Effector memory CD4-positive, alpha-beta T cell (primary cell): Measurements from ENCODE around the gene WDR81.
A peak's percentile ranks its signal among the peaks of the same experiment; 100 is the strongest.
"Not testable (repeated sequence)": the region's sequence is repeated elsewhere in the genome, so short reads cannot be mapped to it uniquely, and the experiment has no call there.

Experiments used
- DNase-seq, 3 donors: peaks; one replicate each; pipeline ENCODE4 v3.0.0-alpha.2; 2020
- H3K27ac ChIP-seq: 2 replicates; pipeline ENCODE4 v1.7.0; 2013; ENCODE audit warnings: mild to moderate bottlenecking, low read length, moderate library complexity; ENCODE audit not compliant: insufficient read depth, poor library complexity, severe bottlenecking
- H3K27me3 ChIP-seq: replicated peaks from 2 replicates; pipeline ENCODE4 v1.7.0; 2013; ENCODE audit warnings: mild to moderate bottlenecking, low read length; ENCODE audit not compliant: insufficient read depth, control insufficient read depth, poor library complexity, severe bottlenecking
- H3K36me3 ChIP-seq: 2 replicates; pipeline ENCODE4 v1.7.0; 2013; ENCODE audit warnings: mild to moderate bottlenecking, low read length, moderate library complexity; ENCODE audit not compliant: control insufficient read depth, insufficient read depth
- H3K4me1 ChIP-seq: 2 replicates; pipeline ENCODE4 v1.7.0; 2013; ENCODE audit warnings: low read length, mild to moderate bottlenecking; ENCODE audit not compliant: control insufficient read depth, insufficient read depth, poor library complexity, severe bottlenecking
- H3K4me3 ChIP-seq: 2 replicates; pipeline ENCODE4 v1.7.0; 2013; ENCODE audit warnings: low read length, low read depth, mild to moderate bottlenecking; ENCODE audit not compliant: insufficient read depth, poor library complexity, severe bottlenecking
- H3K9me3 ChIP-seq: 2 replicates; pipeline ENCODE4 v1.7.0; 2013; ENCODE audit warnings: mild to moderate bottlenecking, low read length, moderate library complexity; ENCODE audit not compliant: control insufficient read depth

Gene WDR81

GRCh38 chr17:1718362-1719165, 5.9 kb upstream of the WDR81 start:
- no peaks in the 10 kb centered on the region for H3K36me3 ChIP-seq
- no peak overlapping the region for H3K27ac ChIP-seq
- no peak overlapping the region for H3K4me3 ChIP-seq
- H3K27me3 ChIP-seq: no peaks in the 10 kb centered on the region
- H3K9me3 ChIP-seq: no peaks in the 10 kb centered on the region
- peaks cover 40% of the 10 kb centered on the region for H3K4me1 ChIP-seq
- DNase-seq: no peak

DNA sequence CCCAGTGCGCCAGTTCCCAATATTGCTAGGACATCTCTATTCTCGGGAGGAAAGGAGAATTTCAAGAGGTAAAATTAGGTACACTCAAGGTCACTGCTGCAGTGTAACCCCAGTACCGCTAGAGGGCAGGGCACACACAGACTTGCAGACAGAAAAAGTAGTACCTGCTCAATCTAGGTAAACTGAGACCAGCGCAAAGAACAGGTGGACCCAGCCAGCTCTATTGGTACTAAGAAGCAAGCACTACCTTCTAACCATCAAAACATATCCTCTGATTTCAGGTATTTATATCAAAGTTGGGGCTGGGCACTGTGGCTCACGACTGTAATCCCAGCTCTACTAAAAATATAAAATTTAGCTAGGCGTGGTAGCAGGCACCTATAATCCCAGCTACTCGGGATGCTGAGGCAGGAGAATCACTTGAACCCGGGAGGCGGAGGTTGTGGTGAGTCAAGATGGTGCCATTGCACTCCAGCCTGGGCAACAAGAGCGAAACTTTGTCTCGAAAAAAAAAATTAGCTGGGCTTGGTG, 3.6 kb upstream of the WDR81 start:
- no peak overlapping the region for H3K4me3 ChIP-seq
- H3K36me3 ChIP-seq: peaks cover under 1% of the 10 kb centered on the region
- H3K4me1 ChIP-seq: peaks cover 46% of the 10 kb centered on the region
- peak in 2 of 3 donors; percentile 41 to 47 for DNase-seq
- H3K27ac ChIP-seq: no peak overlapping the region
- H3K9me3 ChIP-seq: no peaks in the 10 kb centered on the region
- no peaks in the 10 kb centered on the region for H3K27me3 ChIP-seq

GRCh38 chr17:1722022-1722421, 2.5 kb upstream of the WDR81 start:
- not testable (repeated sequence) for H3K27me3 ChIP-seq, DNase-seq, H3K9me3 ChIP-seq, H3K4me3 ChIP-seq, H3K27ac ChIP-seq
- Histone ChIP-seq H3K4me1 (peaks cover 42% of the 10 kb centered on the region), H3K36me3 (peaks cover 11% of the 10 kb centered on the region)

- Histone ChIP-seq H3K9me3 (no peaks in the 10 kb centered on the region), H3K4me3 (peak overlapping the region; percentile 69), H3K4me1 (peaks cover 40% of the 10 kb centered on the region), H3K27me3 (no peaks in the 10 kb centered on the region), H3K27ac (peak overlapping the region; percentile 69), H3K36me3 (peaks cover 26% of the 10 kb centered on the region)
- DNase-seq: no peak
These were observed 551 bp downstream of the WDR81 start for GRCh38 chr17:1724869-1725641.

DNA sequence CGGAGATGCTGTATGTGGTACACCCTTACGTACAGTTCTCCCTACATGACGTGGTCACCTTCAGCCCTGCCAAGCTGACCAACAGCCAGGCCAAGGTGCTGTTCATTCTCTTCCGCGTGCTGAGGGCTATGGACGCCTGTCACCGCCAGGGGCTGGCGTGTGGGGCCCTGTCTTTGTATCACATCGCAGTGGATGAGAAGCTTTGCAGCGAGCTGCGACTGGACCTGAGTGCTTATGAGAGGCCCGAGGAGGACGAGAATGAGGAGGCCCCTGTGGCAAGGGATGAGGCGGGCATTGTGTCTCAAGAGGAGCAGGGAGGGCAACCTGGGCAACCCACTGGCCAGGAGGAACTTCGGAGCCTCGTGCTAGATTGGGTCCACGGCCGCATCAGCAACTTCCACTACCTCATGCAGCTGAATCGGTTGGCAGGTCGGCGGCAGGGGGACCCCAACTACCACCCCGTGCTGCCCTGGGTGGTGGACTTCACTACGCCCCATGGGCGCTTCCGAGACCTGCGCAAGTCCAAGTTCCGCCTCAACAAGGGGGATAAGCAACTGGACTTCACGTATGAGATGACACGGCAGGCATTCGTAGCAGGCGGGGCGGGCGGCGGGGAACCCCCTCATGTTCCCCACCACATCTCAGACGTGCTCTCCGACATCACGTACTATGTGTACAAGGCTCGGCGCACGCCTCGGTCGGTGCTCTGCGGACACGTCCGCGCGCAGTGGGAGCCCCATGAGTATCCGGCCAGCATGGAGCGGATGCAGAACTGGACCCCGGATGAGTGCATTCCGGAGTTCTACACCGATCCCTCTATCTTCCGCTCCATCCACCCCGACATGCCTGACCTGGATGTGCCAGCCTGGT, 1.4 kb downstream of the WDR81 start:
- Histone ChIP-seq H3K36me3 (peaks cover 32% of the 10 kb centered on the region), H3K9me3 (no peaks in the 10 kb centered on the region), H3K27ac (no peak overlapping the region), H3K27me3 (no peaks in the 10 kb centered on the region), H3K4me1 (peaks cover 37% of the 10 kb centered on the region), H3K4me3 (no peak overlapping the region)
- DNase-seq: no peak

GRCh38 chr17:1726626-1727257, 2.2 kb downstream of the WDR81 start:
- Histone ChIP-seq H3K36me3 (peaks cover 38% of the 10 kb centered on the region), H3K4me3 (no peak overlapping the region), H3K27me3 (no peaks in the 10 kb centered on the region), H3K27ac (no peak overlapping the region), H3K9me3 (no peaks in the 10 kb centered on the region), H3K4me1 (peaks cover 35% of the 10 kb centered on the region)
- DNase-seq: no peak

- Histone ChIP-seq H3K4me3 (no peak overlapping the region), H3K27ac (no peak overlapping the region), H3K9me3 (no peaks in the 10 kb centered on the region), H3K27me3 (no peaks in the 10 kb centered on the region), H3K36me3 (peaks cover 38% of the 10 kb centered on the region), H3K4me1 (peaks cover 35% of the 10 kb centered on the region)
- no peak for DNase-seq
These were observed 2.8 kb downstream of the WDR81 start for GRCh38 chr17:1727258-1727789.

- H3K4me3 ChIP-seq: no peak overlapping the region
- H3K36me3 ChIP-seq: peaks cover 44% of the 10 kb centered on the region
- H3K27ac ChIP-seq: no peak overlapping the region
- peaks cover 30% of the 10 kb centered on the region for H3K4me1 ChIP-seq
- H3K9me3 ChIP-seq: no peaks in the 10 kb centered on the region
- DNase-seq: no peak
- H3K27me3 ChIP-seq: no peaks in the 10 kb centered on the region
These were observed 3.5 kb downstream of the WDR81 start for GRCh38 chr17:1727876-1728630.

DNA sequence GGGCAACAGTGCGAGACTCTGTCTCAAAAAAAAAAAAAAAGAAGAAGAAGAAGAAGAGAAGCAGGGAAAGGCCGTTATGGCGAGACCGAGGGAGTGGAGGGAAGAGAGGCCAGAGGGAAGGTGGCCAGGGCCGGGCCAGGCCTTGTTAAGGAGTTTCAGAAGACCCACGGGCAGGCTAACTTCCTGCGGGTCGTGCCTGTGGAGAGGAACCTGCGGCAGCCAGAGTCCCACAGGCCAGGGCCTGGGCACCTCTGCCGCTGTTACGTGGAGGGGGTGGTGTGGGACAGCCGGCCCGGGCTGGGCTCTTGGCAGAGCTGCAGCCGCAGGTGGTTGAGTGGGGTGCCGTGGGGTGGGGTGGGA, 5.4 kb downstream of the WDR81 start:
- Histone ChIP-seq H3K4me1 (peaks cover 19% of the 10 kb centered on the region), H3K36me3 (peaks cover 55% of the 10 kb centered on the region), H3K27me3 (no peaks in the 10 kb centered on the region), H3K27ac (no peak overlapping the region), H3K4me3 (no peak overlapping the region), H3K9me3 (no peaks in the 10 kb centered on the region)
- no peak for DNase-seq
